ENCODE measurements around the gene TBX2. TPM values are rescaled to one million over a fixed set of nuclear protein-coding genes. Genes with fewer than 3 reads are reported as not detected.
A peak's percentile ranks its signal among the peaks of the same experiment; 100 is the strongest.

Gene TBX2
- total RNA-seq, 1 experiment from 2014 or later, result not detected

- H3K23me2 ChIP-seq (ENCODE audit: insufficient read length, low read depth, low read length, poor library complexity, severe bottlenecking), result peaks cover 6% of the 10 kb centered on the region
- H2AK5ac ChIP-seq (ENCODE audit: insufficient read length, low read length), result no peak overlapping the region
- H3K4me1 ChIP-seq (ENCODE audit: insufficient read depth, low read length), result no peaks in the 10 kb centered on the region
- WGBS (ENCODE audit: extremely low coverage, insufficient read length, low lambda C conversion rate), result no CpG with 5 or more reads among the region's 66 CpGs
- H2BK15ac ChIP-seq (ENCODE audit: low read depth, low read length), result no peak overlapping the region
- no peaks in the 10 kb centered on the region; a peak in 2 of 5 replicates for H3K9me3 Mint-ChIP-seq
- no peak overlapping the region for H2BK12ac ChIP-seq (ENCODE audit: insufficient read length, low read depth, low read length)
- H2BK120ac ChIP-seq (ENCODE audit: low read depth, low read length, poor library complexity, severe bottlenecking), result no peak overlapping the region
- H3K27me3 Mint-ChIP-seq (ENCODE audit: low read depth), result peaks cover 97% of the 10 kb centered on the region
- H4K20me1 ChIP-seq (ENCODE audit: control insufficient read depth, insufficient read depth, insufficient read length), result peaks cover 2% of the 10 kb centered on the region
- no peak overlapping the region for H3K27ac Mint-ChIP-seq
- H3K79me1 ChIP-seq (ENCODE audit: insufficient read depth, low read depth, low read length, poor library complexity, severe bottlenecking), result no peaks in the 10 kb centered on the region
- peaks cover 16 to 25% of the 10 kb centered on the region in 2 experiments for H3K4me1 Mint-ChIP-seq
- H3K27ac ChIP-seq (ENCODE audit: insufficient read length, low read depth, low read length), result no peak overlapping the region
- TF ChIP-seq, protein P1, sequence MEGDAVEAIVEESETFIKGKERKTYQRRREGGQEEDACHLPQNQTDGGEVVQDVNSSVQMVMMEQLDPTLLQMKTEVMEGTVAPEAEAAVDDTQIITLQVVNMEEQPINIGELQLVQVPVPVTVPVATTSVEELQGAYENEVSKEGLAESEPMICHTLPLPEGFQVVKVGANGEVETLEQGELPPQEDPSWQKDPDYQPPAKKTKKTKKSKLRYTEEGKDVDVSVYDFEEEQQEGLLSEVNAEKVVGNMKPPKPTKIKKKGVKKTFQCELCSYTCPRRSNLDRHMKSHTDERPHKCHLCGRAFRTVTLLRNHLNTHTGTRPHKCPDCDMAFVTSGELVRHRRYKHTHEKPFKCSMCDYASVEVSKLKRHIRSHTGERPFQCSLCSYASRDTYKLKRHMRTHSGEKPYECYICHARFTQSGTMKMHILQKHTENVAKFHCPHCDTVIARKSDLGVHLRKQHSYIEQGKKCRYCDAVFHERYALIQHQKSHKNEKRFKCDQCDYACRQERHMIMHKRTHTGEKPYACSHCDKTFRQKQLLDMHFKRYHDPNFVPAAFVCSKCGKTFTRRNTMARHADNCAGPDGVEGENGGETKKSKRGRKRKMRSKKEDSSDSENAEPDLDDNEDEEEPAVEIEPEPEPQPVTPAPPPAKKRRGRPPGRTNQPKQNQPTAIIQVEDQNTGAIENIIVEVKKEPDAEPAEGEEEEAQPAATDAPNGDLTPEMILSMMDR (conservative IDR thresholded peaks at IDR 0.05), result no peak
- H2AFZ ChIP-seq (ENCODE audit: low read length), result no peak overlapping the region
- H2BK5ac ChIP-seq (ENCODE audit: insufficient read length, low read length), result no peak overlapping the region
- peak overlapping the region; percentile 49 for H3K4me2 ChIP-seq (ENCODE audit: insufficient read depth, insufficient read length, low read length)
- peaks cover 93% of the 10 kb centered on the region for H3K27me3 ChIP-seq (ENCODE audit: insufficient read depth, low read length)
- H4K8ac ChIP-seq (replicated peaks; ENCODE audit: insufficient read length, low read depth, low read length), result no peak overlapping the region
- no peak overlapping the region for H2BK20ac ChIP-seq (ENCODE audit: low read depth, low read length, poor library complexity, severe bottlenecking)
- no peak overlapping the region for H3K18ac ChIP-seq (ENCODE audit: insufficient read length, low read depth, low read length)
- H3K56ac ChIP-seq (ENCODE audit: insufficient read length, low read depth, low read length), result no peak overlapping the region
- H3K9ac ChIP-seq (ENCODE audit: extremely low read depth, insufficient read length, low read length), result no peak overlapping the region
- H4K5ac ChIP-seq (ENCODE audit: insufficient read length, low read depth, low read length), result no peak overlapping the region
- no peak overlapping the region for H3T11ph ChIP-seq (ENCODE audit: low read length)
- H3K23ac ChIP-seq (ENCODE audit: insufficient read length, low read depth, low read length), result no peak overlapping the region
- no peak overlapping the region for H4K91ac ChIP-seq (ENCODE audit: insufficient read length, low read depth, low read length)
- H3K79me2 ChIP-seq (ENCODE audit: insufficient read depth, low read length), result no peaks in the 10 kb centered on the region
- no peaks in the 10 kb centered on the region for H3K36me3 Mint-ChIP-seq (ENCODE audit: insufficient read depth in 1 of 3, low read depth in 3 of 3)
- H3K4me3 Mint-ChIP-seq, result peak overlapping the region in 1 of 2 experiments; percentile 61; a peak in 2 of 5 replicates
- H3K14ac ChIP-seq (ENCODE audit: insufficient read depth, low read length), result no peak overlapping the region; the same call in 1 of the 2 replicates
- peak; percentile 69 for DNase-seq
- H3K4ac ChIP-seq (ENCODE audit: low read depth, low read length), result no peak overlapping the region
- H3K9me3 ChIP-seq (ENCODE audit: control insufficient read depth, low read depth, low read length), result no peaks in the 10 kb centered on the region
Measured at GRCh38 chr17:61403801-61404662, 4.4 kb downstream of the TBX2 start.

Data from H9 (cell line).